GM19395 (cell line): Measurements from ENCODE around the gene RNF186.

Experiments used
- ATAC-seq: cut with Tn5 transposase; IDR thresholded peaks from one replicate; pipeline ENCODE4 v1.9.1; 2021; ENCODE audit warnings: mild to moderate bottlenecking, moderate library complexity; ENCODE audit not compliant: unreplicated experiment

RNF186 gene

GRCh38 chr1:19768353-19769210 lies 46.5 kb downstream of the RNF186 start:
- ATAC-seq, result no peak

GRCh38 chr1:19765623-19766022 lies 49.5 kb downstream of the RNF186 start:
- ATAC-seq, result no peak

- ATAC-seq, result no peak
These were observed 50.2 kb downstream of the RNF186 start for GRCh38 chr1:19764848-19765247.
